HG03469 (cell line): ENCODE results near the gene TRIM49D2.
"Not testable (repeated sequence)": the region's sequence is repeated elsewhere in the genome, so short reads cannot be mapped to it uniquely, and the experiment has no call there.

ENCODE experiments used
- ATAC-seq: cut with Tn5 transposase; IDR thresholded peaks from one replicate; pipeline ENCODE4 v1.9.1; 2021; ENCODE audit warnings: mild to moderate bottlenecking, moderate library complexity, moderate number of reproducible peaks; ENCODE audit not compliant: unreplicated experiment

The TRIM49D2 gene

GRCh38 chr11:89923764-89924163, at the start of gene TRIM49D2:
Gene TRIM49D2, plus strand, starts transcription at chr11:89924064. Its CDS starts 2,698 bp downstream, at chr11:89926762.
- ATAC-seq, result not testable (repeated sequence)

- not testable (repeated sequence) for ATAC-seq
Measured at GRCh38 chr11:89877511-89877910, 46.4 kb upstream of the TRIM49D2 start.

GRCh38 chr11:89893245-89893644, 30.6 kb upstream of the TRIM49D2 start:
- not testable (repeated sequence) for ATAC-seq

GRCh38 chr11:89900809-89901208, 23.1 kb upstream of the TRIM49D2 start:
- ATAC-seq, result not testable (repeated sequence)

- ATAC-seq, result no peak
Measured at GRCh38 chr11:89922195-89922660, 1.6 kb upstream of the TRIM49D2 start, which contains the start of gene TRIM49D1. Gene TRIM49D1, minus strand, starts transcription at chr11:89922245. Its CDS starts 4,535 bp downstream, at chr11:89917710.

GRCh38 chr11:89960833-89961232, 37.0 kb downstream of the TRIM49D2 start:
- ATAC-seq, result not testable (repeated sequence)

- ATAC-seq, result not testable (repeated sequence)
Measured at GRCh38 chr11:89965737-89966136, 41.9 kb downstream of the TRIM49D2 start, which contains the start of gene TRIM64. Gene TRIM64, plus strand, starts transcription at chr11:89966037. Its CDS starts 2,467 bp downstream, at chr11:89968504.
